Caco-2 (cell line): Measurements from ENCODE around the gene PDE7B. TPM values are rescaled to one million over a fixed set of nuclear protein-coding genes. Genes with fewer than 3 reads are reported as not detected.

Experiments
- BruUV-seq: library from RNA; stranded (reverse); fragments of 400-500 nt; replicated peaks from 2 replicates; lab custom pipeline; 2021; lab: Mats Ljungman, UMichigan
- CTCF ChIA-PET: fragments of 300-600 bp; sonication (Branson Sonifier 250); formaldehyde crosslinking; loops from one replicate; lab custom pipeline; 2022; ENCODE audit warnings: antibody characterized with exemption; lab: Charles Lee
- POLR2A ChIA-PET: fragments of 300-600 bp; sonication (Branson Sonifier 250); formaldehyde crosslinking; loops from one replicate; lab custom pipeline; 2022; ENCODE audit warnings: antibody characterized with exemption; lab: Charles Lee
- DNase-seq, 2 experiments: peaks; one replicate each; pipeline versions ENCODE4 v3.0.0 to v3.0.0-alpha.2; 2020 to 2022
- H3K27me3 ChIP-seq: replicated peaks from 2 replicates; pipeline ENCODE4 v1.6.0; 2011; ENCODE audit warnings: low read length; ENCODE audit not compliant: control insufficient read depth, insufficient read depth
- H3K36me3 ChIP-seq: 2 replicates; pipeline ENCODE4 v1.5.1; 2011; ENCODE audit warnings: low read length; ENCODE audit not compliant: control insufficient read depth, insufficient read depth
- H3K4me1 ChIP-seq: fragments of 250-450 bp; sonication (Bioruptor Pico); 2 replicates; pipeline ENCODE4 v1.5.1; 2020; ENCODE audit warnings: mild to moderate bottlenecking
- H3K4me3 ChIP-seq: 2 replicates; pipeline ENCODE4 v1.5.1; 2011; ENCODE audit warnings: low read depth, mild to moderate bottlenecking, control low read depth, low read length
- H3K9me3 ChIP-seq: fragments of 250-450 bp; sonication (Bioruptor Pico); 2 replicates; pipeline ENCODE4 v1.5.1; 2020; ENCODE audit warnings: mild to moderate bottlenecking, moderate library complexity
- H3K27ac Mint-ChIP-seq: one replicate; pipeline ENCODE4 v1.8.0; 2022; ENCODE audit warnings: mixed read lengths; ENCODE audit not compliant: unreplicated experiment
- H3K27me3 Mint-ChIP-seq: one replicate; pipeline ENCODE4 v1.8.0; 2022; ENCODE audit warnings: mixed read lengths; ENCODE audit not compliant: insufficient read depth, unreplicated experiment
- H3K36me3 Mint-ChIP-seq: one replicate; pipeline ENCODE4 v1.8.0; 2022; ENCODE audit warnings: mild to moderate bottlenecking, mixed read lengths; ENCODE audit not compliant: insufficient read depth, unreplicated experiment
- H3K4me1 Mint-ChIP-seq: one replicate; pipeline ENCODE4 v1.8.0; 2022; ENCODE audit warnings: low read depth, mixed read lengths; ENCODE audit not compliant: unreplicated experiment
- H3K4me3 Mint-ChIP-seq: one replicate; pipeline ENCODE4 v1.8.0; 2022; ENCODE audit warnings: mild to moderate bottlenecking, moderate library complexity, mixed read lengths; ENCODE audit not compliant: unreplicated experiment
- H3K9me3 Mint-ChIP-seq: one replicate; pipeline ENCODE4 v1.8.0; 2022; ENCODE audit warnings: mixed read lengths; ENCODE audit not compliant: unreplicated experiment
- CTCF ChIP-seq, 2 experiments: fragments of 200-600 bp in 1 of 2; IDR thresholded peaks; 1 replicate in 1 of 2; 2 replicates in 1 of 2; pipeline versions ENCODE4 v1.5.1 to v1.8.0; 2011 to 2022; ENCODE audit warnings: antibody characterized with exemption in 1 of 2, control low read depth in 1 of 2, inconsistent platforms in 1 of 2, low read depth in 1 of 2, low read length in 1 of 2, mild to moderate bottlenecking in 1 of 2, moderate library complexity in 1 of 2; ENCODE audit not compliant: insufficient read depth in 1 of 2, severe bottlenecking in 1 of 2, unreplicated experiment in 1 of 2
- intact Hi-C: fragments of 100-400 bp; cut with micrococcal nuclease; formaldehyde crosslinking; loops from one replicate; pipeline ENCODE4 v1.10.0; 2022; ENCODE audit not compliant: unreplicated experiment
- total RNA-seq: library from RNA; stranded (reverse); gene quantifications from 2 replicates; pipeline ENCODE4 v1.2.3, GENCODE V29; 2022

PDE7B gene
- total RNA-seq, 1 experiment from 2014 or later, result not detected

GRCh38 chr6:135850882-135851281, 619 bp upstream of the PDE7B start:
- Mint-ChIP-seq H3K36me3 (no peaks in the 10 kb centered on the region), H3K9me3 (no peaks in the 10 kb centered on the region), H3K4me3 (no peak overlapping the region), H3K27ac (no peak overlapping the region), H3K27me3 (peaks cover 5% of the 10 kb centered on the region), H3K4me1 (no peaks in the 10 kb centered on the region)
- no peak for DNase-seq
- no TSS peak for BruUV-seq
- no peak overlapping the region for H3K4me3 ChIP-seq
- H3K27me3 ChIP-seq, result no peaks in the 10 kb centered on the region; the same call in 1 of the 2 replicates
- intact Hi-C loops, result no loop called here
- CTCF ChIA-PET, result no interaction called here
- TF ChIP-seq CTCF (IDR thresholded peaks at IDR 0.05; ENCODE audit: insufficient read depth in 1 of 2, low read depth in 1 of 2, low read length in 1 of 2, severe bottlenecking in 1 of 2, unreplicated experiment in 1 of 2), result no peak
- POLR2A ChIA-PET, result no interaction called here
- H3K9me3 ChIP-seq, result no peaks in the 10 kb centered on the region
- H3K36me3 ChIP-seq, result no peaks in the 10 kb centered on the region
- no peaks in the 10 kb centered on the region for H3K4me1 ChIP-seq

GRCh38 chr6:135852746-135853145, 1.2 kb downstream of the PDE7B start:
- H3K4me1 Mint-ChIP-seq, result no peaks in the 10 kb centered on the region
- CTCF ChIA-PET, result interaction anchor here (1.0 kb wide), 1 partner anchor 38 kb away, joined by 3 read pairs; no protein-coding TSS in a partner anchor

GRCh38 chr6:135853227-135853626, 1.7 kb downstream of the PDE7B start:
- DNase-seq, result no peak
- no peaks in the 10 kb centered on the region for H3K36me3 Mint-ChIP-seq
- no peak overlapping the region for H3K27ac Mint-ChIP-seq
- H3K9me3 ChIP-seq, result no peaks in the 10 kb centered on the region
- ChIA-PET POLR2A (no interaction called here), CTCF (interaction anchor here (1.0 kb wide), 1 partner anchor 38 kb away, joined by 3 read pairs; no protein-coding TSS in a partner anchor)
- TF ChIP-seq CTCF (IDR thresholded peaks at IDR 0.05; ENCODE audit: insufficient read depth in 1 of 2, low read depth in 1 of 2, low read length in 1 of 2, severe bottlenecking in 1 of 2, unreplicated experiment in 1 of 2), result no peak
- H3K4me1 ChIP-seq, result no peaks in the 10 kb centered on the region
- H3K36me3 ChIP-seq, result no peaks in the 10 kb centered on the region
- H3K4me3 ChIP-seq, result no peak overlapping the region
- peaks cover 8% of the 10 kb centered on the region for H3K27me3 Mint-ChIP-seq
- no peaks in the 10 kb centered on the region for H3K4me1 Mint-ChIP-seq
- no TSS peak for BruUV-seq
- no peaks in the 10 kb centered on the region; the same call in 1 of the 2 replicates for H3K27me3 ChIP-seq
- H3K4me3 Mint-ChIP-seq, result no peak overlapping the region
- H3K9me3 Mint-ChIP-seq, result no peaks in the 10 kb centered on the region
- intact Hi-C loops, result no loop called here

More at GRCh38 chr6:135852746-135853145, 1.2 kb downstream of the PDE7B start:
- POLR2A ChIA-PET, result no interaction called here
- intact Hi-C loops, result no loop called here
- no peaks in the 10 kb centered on the region; the same call in 1 of the 2 replicates for H3K27me3 ChIP-seq
- Mint-ChIP-seq H3K9me3 (no peaks in the 10 kb centered on the region), H3K27me3 (peaks cover 8% of the 10 kb centered on the region), H3K36me3 (no peaks in the 10 kb centered on the region), H3K4me3 (no peak overlapping the region), H3K27ac (no peak overlapping the region)
- TF ChIP-seq CTCF (IDR thresholded peaks at IDR 0.05; ENCODE audit: insufficient read depth in 1 of 2, low read depth in 1 of 2, low read length in 1 of 2, severe bottlenecking in 1 of 2, unreplicated experiment in 1 of 2), result no peak
- DNase-seq, result no peak
- no peaks in the 10 kb centered on the region for H3K4me1 ChIP-seq
- BruUV-seq, result no TSS peak
- H3K4me3 ChIP-seq, result no peak overlapping the region
- H3K36me3 ChIP-seq, result no peaks in the 10 kb centered on the region
- H3K9me3 ChIP-seq, result no peaks in the 10 kb centered on the region
